GM18907 (cell line): Measurements from ENCODE around the gene TNRC6C.
A peak's percentile ranks its signal among the peaks of the same experiment; 100 is the strongest.

ENCODE experiments used
- ATAC-seq: cut with Tn5 transposase; IDR thresholded peaks from one replicate; pipeline ENCODE4 v1.9.1; 2021; ENCODE audit warnings: mild to moderate bottlenecking, moderate library complexity; ENCODE audit not compliant: unreplicated experiment

The TNRC6C gene

GRCh38 chr17:77957857-77958715, at the start of gene TNRC6C:
Gene TNRC6C, plus strand, starts transcription at chr17:77958703. Its CDS starts 45,504 bp downstream, at chr17:78004207.
- peak; percentile 84 for ATAC-seq

DNA sequence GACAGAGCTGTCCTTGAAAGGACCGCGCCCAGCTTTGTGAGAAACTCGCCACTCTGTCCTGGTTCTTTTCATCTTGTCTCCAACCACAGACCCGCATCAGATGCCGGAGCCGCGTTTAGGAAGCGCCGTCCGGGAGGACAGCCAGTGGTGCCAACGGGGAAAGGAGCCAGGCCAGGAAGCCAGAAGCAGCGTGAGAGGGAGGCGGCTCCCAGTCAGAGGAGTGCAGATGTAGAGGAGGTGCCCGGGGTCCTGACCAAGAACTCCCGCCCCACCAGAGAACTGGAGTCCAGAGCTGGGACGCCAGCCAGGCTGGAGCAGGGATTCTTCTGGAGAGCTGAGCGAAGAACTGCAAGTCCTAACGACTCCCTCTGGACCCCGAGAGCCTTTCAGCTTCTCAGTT, 49.3 kb upstream of the TNRC6C start:
- no peak for ATAC-seq

GRCh38 chr17:77909816-77910215, 48.7 kb upstream of the TNRC6C start:
- no peak for ATAC-seq

DNA sequence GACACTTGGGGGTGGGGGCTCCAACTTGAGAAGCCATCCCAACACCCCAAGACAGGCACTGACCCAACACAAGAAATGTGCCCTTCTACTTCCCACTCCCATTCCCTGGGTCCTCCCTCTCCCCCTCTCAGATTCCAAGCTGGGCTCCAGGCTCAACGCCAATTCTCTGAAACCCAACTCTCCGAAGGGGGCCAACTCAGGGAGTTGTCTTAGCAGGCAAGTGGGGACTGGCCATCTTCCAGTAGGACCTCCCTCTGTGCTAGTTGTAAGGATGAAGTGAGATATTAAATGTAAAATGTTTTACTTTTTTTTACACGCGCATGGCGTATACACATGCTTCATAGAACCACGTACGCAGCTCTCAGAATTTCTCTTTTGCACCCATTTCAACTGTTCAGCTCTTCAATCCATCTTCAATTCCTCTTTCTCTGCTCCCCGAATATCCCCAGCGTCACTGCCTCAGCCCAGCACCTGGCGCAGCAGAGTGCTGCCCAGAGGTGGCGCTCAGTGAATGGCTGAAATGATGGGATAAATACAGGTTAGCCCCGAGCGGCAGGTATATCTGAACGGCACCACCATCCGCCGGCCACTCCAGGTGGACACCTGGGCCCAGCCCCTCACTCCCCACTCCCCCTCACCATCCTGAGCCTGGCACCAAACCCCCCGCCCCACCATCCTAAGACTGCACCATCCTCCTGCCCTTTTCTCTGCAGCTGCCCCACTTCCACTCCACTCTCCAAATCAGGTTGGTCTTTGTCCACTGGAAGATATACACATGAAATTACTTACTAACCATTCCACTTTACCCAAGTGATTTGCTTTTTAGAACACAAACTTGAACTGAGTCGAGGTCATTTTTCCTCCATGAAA, 43.9 kb upstream of the TNRC6C start:
- ATAC-seq, result no peak

- no peak for ATAC-seq
These were observed 42.9 kb upstream of the TNRC6C start for GRCh38 chr17:77915594-77916021.

- ATAC-seq, result no peak
These were observed 42.2 kb upstream of the TNRC6C start for GRCh38 chr17:77916264-77916663.

- ATAC-seq, result no peak
These were observed 41.6 kb upstream of the TNRC6C start for GRCh38 chr17:77916703-77917481.

DNA sequence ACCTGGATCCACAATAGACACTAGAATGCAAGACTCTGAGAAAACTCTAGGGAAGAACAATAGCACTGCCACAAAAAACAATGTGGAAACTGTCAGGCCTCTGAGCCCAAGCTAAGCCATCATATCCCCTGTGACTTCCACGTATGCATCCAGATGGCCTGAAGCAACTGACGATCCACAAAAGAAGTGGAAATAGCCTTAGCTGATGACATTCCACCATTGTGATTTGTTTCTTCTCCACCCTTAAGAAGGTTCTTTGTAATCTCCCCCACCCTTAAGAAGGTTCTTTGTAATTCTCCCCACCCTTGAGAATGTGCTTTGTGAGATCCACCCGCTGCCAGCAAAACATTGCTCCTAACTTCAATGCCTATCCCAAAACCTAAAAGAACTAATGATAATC, 39.2 kb upstream of the TNRC6C start:
- ATAC-seq, result no peak

DNA sequence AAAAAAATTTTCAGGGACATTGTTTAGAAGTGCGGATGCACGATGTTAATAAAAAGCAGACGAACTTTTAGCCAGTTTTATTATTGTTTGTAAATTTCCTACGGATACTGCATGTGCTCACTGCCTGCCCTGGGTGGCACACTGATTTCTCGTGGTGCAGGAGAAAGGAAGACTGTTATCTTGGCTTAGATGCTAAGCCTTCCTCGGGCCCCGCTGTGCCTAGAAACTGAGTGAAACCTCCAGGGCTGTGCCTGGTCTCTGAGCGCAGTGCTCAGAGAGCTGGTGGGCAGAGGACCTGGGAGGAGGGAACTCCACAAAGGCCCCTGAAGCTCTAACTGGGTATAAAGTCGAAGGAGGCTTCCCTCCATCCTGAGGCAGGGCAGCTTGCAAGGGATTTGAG, 35.4 kb upstream of the TNRC6C start:
- no peak for ATAC-seq

DNA sequence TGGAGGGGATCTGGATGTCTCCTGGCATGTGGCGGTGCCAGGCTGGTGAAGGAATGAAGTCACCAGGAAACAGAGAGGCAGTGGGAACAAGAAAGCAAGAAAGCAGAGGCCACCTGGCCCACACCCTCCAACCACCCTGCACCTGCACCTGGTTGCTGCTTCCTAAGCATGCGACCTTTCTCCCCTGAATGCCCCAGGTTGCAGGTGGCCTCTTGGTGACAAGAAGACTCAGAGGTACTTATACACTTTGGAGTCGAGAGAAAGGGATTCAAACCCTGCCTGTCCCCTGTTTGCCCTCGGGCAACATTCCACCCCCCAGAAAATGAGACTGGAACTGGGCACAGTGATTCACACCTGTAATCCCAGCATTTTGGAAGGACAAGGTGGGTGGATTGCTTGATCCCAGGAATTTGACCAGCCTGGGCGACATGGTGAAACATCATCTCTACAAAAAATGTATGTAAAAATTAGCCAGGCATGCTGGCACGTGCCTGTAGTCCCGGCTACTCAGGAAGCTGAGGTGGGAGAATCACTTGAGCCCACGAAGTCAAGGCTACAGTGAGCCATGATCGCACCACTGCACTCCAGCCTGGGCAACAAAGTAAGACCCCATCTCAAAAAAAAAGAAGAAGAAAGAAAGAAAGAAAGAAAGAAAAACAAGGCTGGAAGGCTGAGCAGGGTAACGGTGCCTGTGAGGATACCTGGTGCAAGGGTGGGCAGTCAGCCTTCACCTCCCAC, 34.6 kb upstream of the TNRC6C start:
- ATAC-seq, result no peak

- ATAC-seq, result no peak
These were observed 33.7 kb upstream of the TNRC6C start for GRCh38 chr17:77924757-77925336.

GRCh38 chr17:77925831-77926543, 32.5 kb upstream of the TNRC6C start:
- no peak for ATAC-seq

- ATAC-seq, result no peak
These were observed 31.5 kb upstream of the TNRC6C start for GRCh38 chr17:77926981-77927380.

DNA sequence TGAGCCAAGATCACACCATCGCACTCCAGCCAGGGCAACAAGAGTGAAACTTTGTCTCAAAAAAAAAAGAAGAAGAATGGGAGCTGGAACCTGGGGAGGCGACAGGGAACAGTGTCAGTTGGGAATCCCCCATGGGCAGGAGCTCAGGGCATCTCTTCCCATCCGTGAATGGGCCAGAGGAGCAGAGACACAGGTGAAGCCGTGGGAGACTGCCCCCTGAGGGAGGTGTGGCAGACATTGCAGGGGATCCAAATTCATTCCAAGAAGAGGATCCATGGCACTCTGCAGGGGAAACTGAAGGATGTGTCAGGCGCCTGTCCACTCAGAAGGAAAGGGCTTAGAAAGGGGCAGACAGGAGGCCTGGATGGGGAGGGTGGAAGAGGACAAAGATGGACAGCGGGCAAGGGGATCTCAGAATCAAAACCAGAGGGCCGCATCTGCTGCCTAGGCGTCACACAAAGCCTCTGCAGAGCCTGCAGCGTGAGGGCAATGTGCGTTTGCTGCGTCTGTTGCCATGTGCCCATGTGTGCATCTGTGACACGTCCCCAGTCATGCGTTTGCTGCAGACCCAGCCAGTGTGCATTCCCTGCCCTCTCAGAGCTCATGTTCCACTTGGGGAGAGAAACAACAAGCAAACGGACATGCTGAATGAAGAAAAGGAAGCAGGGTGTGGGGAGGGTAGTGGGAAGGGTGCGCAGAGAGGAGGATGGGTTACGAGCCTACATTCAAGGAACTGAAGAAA, 30.6 kb upstream of the TNRC6C start:
- no peak for ATAC-seq

- ATAC-seq, result no peak
These were observed 29.9 kb upstream of the TNRC6C start for GRCh38 chr17:77928519-77929179.

DNA sequence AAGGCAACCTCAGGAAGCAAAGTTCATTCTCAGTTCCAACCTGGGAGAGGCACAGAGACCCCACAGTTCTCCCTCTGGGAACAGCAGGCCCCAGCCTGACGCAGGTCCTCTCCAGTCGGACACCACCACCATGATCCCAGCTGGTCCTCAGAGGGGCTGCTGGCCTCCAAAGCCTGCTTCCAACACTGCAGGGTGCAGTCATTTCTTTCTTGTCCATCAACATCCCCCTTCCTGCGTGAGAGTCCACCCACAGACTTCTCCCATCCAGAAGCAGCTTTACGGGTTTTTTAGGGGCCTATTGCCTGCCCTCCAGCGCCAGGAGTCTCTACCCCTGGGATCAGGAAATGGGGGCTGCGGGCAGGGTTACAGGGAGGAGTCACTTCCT, 29.3 kb upstream of the TNRC6C start:
- no peak for ATAC-seq

DNA sequence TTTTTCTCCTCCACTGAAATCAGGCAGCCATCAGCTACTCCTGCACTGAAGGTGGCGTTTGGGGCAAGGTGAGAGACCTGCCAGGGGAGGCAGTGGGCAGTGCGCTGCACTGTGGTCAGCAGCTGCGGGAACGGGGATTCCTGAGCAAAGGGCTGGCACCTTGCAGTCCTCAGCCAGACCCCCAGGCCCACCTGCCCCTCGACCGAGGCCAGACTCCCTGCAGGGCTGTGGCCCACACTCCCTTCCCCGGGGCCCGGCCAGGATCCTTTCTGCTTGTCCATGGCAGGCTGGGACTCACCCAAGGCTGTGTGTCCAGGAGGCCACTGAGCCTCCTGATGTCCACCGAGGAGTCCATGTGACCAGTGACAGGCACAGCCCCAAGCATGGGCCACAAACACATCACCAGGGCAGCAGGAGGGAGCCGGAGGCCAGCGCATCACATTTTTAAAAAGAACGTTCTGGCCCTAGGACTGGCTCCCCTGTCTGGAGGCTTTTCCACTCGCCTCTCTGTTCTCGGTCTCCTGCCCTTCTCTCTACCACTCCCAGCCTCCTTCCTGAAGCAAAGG, 28.5 kb upstream of the TNRC6C start:
- no peak for ATAC-seq
